Measurements from ENCODE around the gene SAMD11.

GRCh38 chr1:943545-944340 lies 20.0 kb downstream of the SAMD11 start:
- TF ChIP-seq CTCF (conservative IDR thresholded peaks at IDR 0.05; ENCODE audit: low read length) (no peak), EZH2phosphoT487 (IDR thresholded peaks at IDR 0.05; ENCODE audit: borderline replicate concordance) (no peak)
